DOHH2 (cell line): ENCODE measurements around the gene TARS1.

Source experiments
- H3F3A ChIP-seq: fragments of 200-600 bp; sonication (generic), shearing (Covaris generic); 2 replicates; pipeline ENCODE4 v1.6.0; 2016; ENCODE audit warnings: antibody characterized with exemption, mild to moderate bottlenecking; ENCODE audit not compliant: control insufficient read depth, insufficient read depth
- H3K27ac ChIP-seq: fragments of 200-600 bp; sonication (generic); 2 replicates; pipeline ENCODE4 v1.5.1; 2014; ENCODE audit warnings: low read depth, mild to moderate bottlenecking, low read length, moderate library complexity
- H3K27me3 ChIP-seq: fragments of 200-600 bp; sonication (generic); 2 replicates; pipeline ENCODE4 v1.6.1; 2014; ENCODE audit warnings: mild to moderate bottlenecking, low read length, mixed read lengths; ENCODE audit not compliant: control insufficient read depth
- H3K36me3 ChIP-seq: fragments of 200-600 bp; sonication (generic); 2 replicates; pipeline ENCODE4 v1.6.1; 2014; ENCODE audit warnings: mild to moderate bottlenecking, low read length, moderate library complexity, mixed read lengths; ENCODE audit not compliant: control insufficient read depth
- H3K4me1 ChIP-seq: fragments of 200-600 bp; sonication (generic); 2 replicates; pipeline ENCODE4 v1.6.1; 2014; ENCODE audit warnings: mild to moderate bottlenecking, low read length, mixed read lengths; ENCODE audit not compliant: control insufficient read depth
- H3K4me2 ChIP-seq: fragments of 200-600 bp; sonication (generic); 2 replicates; pipeline ENCODE4 v1.6.0; 2014; ENCODE audit warnings: mild to moderate bottlenecking, low read length, moderate library complexity
- H3K4me3 ChIP-seq: fragments of 200-600 bp; sonication (generic); 2 replicates; pipeline ENCODE4 v1.5.1; 2014; ENCODE audit warnings: mild to moderate bottlenecking, low read length, mixed read lengths
- H3K79me2 ChIP-seq: fragments of 200-600 bp; sonication (generic); 2 replicates; pipeline ENCODE4 v1.6.1; 2014; ENCODE audit warnings: mild to moderate bottlenecking, low read length, mixed read lengths; ENCODE audit not compliant: control insufficient read depth
- H3K9me2 ChIP-seq: fragments of 200-600 bp; sonication (generic); replicated peaks from 2 replicates; pipeline ENCODE4 v1.6.1; 2014; ENCODE audit warnings: mild to moderate bottlenecking, low read length, mixed read lengths; ENCODE audit not compliant: control insufficient read depth
- H3K9me3 ChIP-seq: fragments of 200-600 bp; sonication (generic); 2 replicates; pipeline ENCODE4 v1.6.1; 2014; ENCODE audit warnings: antibody characterized with exemption, low read length, mixed read lengths; ENCODE audit not compliant: control insufficient read depth, insufficient read depth
- H4K20me1 ChIP-seq: fragments of 200-600 bp; sonication (generic); 2 replicates; pipeline ENCODE4 v1.6.0; 2014; ENCODE audit warnings: low read depth, mild to moderate bottlenecking, antibody characterized with exemption, low read length, moderate library complexity; ENCODE audit not compliant: control insufficient read depth, insufficient read depth
- CTCF ChIP-seq: fragments of 200-600 bp; sonication (generic); IDR thresholded peaks from one replicate; pipeline ENCODE4 v1.5.1; 2014; ENCODE audit warnings: antibody characterized with exemption, mild to moderate bottlenecking, low read depth, low read length; ENCODE audit not compliant: poor library complexity, severe bottlenecking
- EZH2phosphoT487 ChIP-seq: fragments of 200-600 bp; sonication (generic); IDR thresholded peaks from 2 replicates; pipeline ENCODE4 v1.6.1; 2017; ENCODE audit warnings: borderline replicate concordance, mild to moderate bottlenecking, antibody characterized with exemption, low read length, moderate library complexity, mixed read lengths

Gene TARS1

GRCh38 chr5:33401482-33402390 is 39.0 kb upstream of the TARS1 start:
- H4K20me1 ChIP-seq = no peaks in the 10 kb centered on the region

GRCh38 chr5:33403187-33403586 is 37.6 kb upstream of the TARS1 start:
- Histone ChIP-seq H3K79me2 (no peaks in the 10 kb centered on the region), H3K9me3 (no peaks in the 10 kb centered on the region), H3K27me3 (no peaks in the 10 kb centered on the region), H3K27ac (no peak overlapping the region), H3K36me3 (no peaks in the 10 kb centered on the region), H3K4me1 (no peaks in the 10 kb centered on the region), H3K9me2 (no peaks in the 10 kb centered on the region), H3K4me3 (no peak overlapping the region), H4K20me1 (no peaks in the 10 kb centered on the region), H3K4me2 (no peak overlapping the region), H3F3A (no peaks in the 10 kb centered on the region)
- TF ChIP-seq EZH2phosphoT487 (no peak), CTCF (no peak)

More at GRCh38 chr5:33401482-33402390, 39.0 kb upstream of the TARS1 start:
- no peak overlapping the region for H3K4me3 ChIP-seq
- H3K27me3 ChIP-seq = no peaks in the 10 kb centered on the region
- no peaks in the 10 kb centered on the region for H3K36me3 ChIP-seq
- H3K4me1 ChIP-seq = no peaks in the 10 kb centered on the region
- no peaks in the 10 kb centered on the region for H3K9me2 ChIP-seq
- H3K79me2 ChIP-seq = no peaks in the 10 kb centered on the region
- no peak overlapping the region for H3K4me2 ChIP-seq
- H3F3A ChIP-seq = no peaks in the 10 kb centered on the region
- H3K27ac ChIP-seq = no peak overlapping the region
- no peak for TF ChIP-seq CTCF
- no peaks in the 10 kb centered on the region for H3K9me3 ChIP-seq

GRCh38 chr5:33408816-33409215 is 31.9 kb upstream of the TARS1 start:
- no peak for TF ChIP-seq EZH2phosphoT487
- no peak for TF ChIP-seq CTCF
- H3F3A ChIP-seq = no peaks in the 10 kb centered on the region
- no peaks in the 10 kb centered on the region for H3K9me2 ChIP-seq
- no peaks in the 10 kb centered on the region for H3K9me3 ChIP-seq
- H3K4me2 ChIP-seq = no peak overlapping the region
- H3K4me3 ChIP-seq = no peak overlapping the region
- H3K27me3 ChIP-seq = no peaks in the 10 kb centered on the region
- no peaks in the 10 kb centered on the region for H3K36me3 ChIP-seq
- H3K4me1 ChIP-seq = no peaks in the 10 kb centered on the region
- H3K27ac ChIP-seq = no peak overlapping the region
- H3K79me2 ChIP-seq = no peaks in the 10 kb centered on the region
- no peaks in the 10 kb centered on the region for H4K20me1 ChIP-seq
